ENCODE results near the gene NCOR1.
A peak's percentile ranks its signal among the peaks of the same experiment; 100 is the strongest.
"Not testable (repeated sequence)": the region's sequence is repeated elsewhere in the genome, so short reads cannot be mapped to it uniquely, and the experiment has no call there.

The NCOR1 gene

GRCh38 chr17:16122697-16123434 is 92.5 kb downstream of the NCOR1 start:
- Mint-ChIP-seq H3K27ac (peak overlapping the region; percentile 95), H3K36me3 (ENCODE audit: low read depth) (peaks cover 70% of the 10 kb centered on the region), H3K4me1 (no peaks in the 10 kb centered on the region), H3K27me3 (ENCODE audit: low read depth, poor library complexity) (no peaks in the 10 kb centered on the region), H3K9me3 (peaks cover 4% of the 10 kb centered on the region), H3K4me3 (no peak overlapping the region)
- TF ChIP-seq CTCF (IDR thresholded peaks at IDR 0.05), result no peak
- DNase-seq, result no peak

- Mint-ChIP-seq H3K9me3 (peaks cover 10% of the 10 kb centered on the region), H3K27ac (no peak overlapping the region), H3K36me3 (ENCODE audit: low read depth) (peaks cover 78% of the 10 kb centered on the region)
Measured at GRCh38 chr17:16121915-16122314, 93.4 kb downstream of the NCOR1 start.

GRCh38 chr17:16120937-16121336 is 94.4 kb downstream of the NCOR1 start:
- Mint-ChIP-seq H3K9me3 (peaks cover 20% of the 10 kb centered on the region), H3K27ac (no peak overlapping the region), H3K4me3 (no peak overlapping the region), H3K27me3 (ENCODE audit: low read depth, poor library complexity) (no peaks in the 10 kb centered on the region), H3K36me3 (ENCODE audit: low read depth) (peaks cover 81% of the 10 kb centered on the region), H3K4me1 (no peaks in the 10 kb centered on the region)
- DNase-seq, result no peak
- no peak for TF ChIP-seq CTCF (IDR thresholded peaks at IDR 0.05)

More at GRCh38 chr17:16121915-16122314, 93.4 kb downstream of the NCOR1 start:
- H3K4me3 Mint-ChIP-seq, result no peak overlapping the region
- TF ChIP-seq CTCF (IDR thresholded peaks at IDR 0.05), result no peak
- H3K27me3 Mint-ChIP-seq (ENCODE audit: low read depth, poor library complexity), result no peaks in the 10 kb centered on the region
- no peak for DNase-seq
- H3K4me1 Mint-ChIP-seq, result no peaks in the 10 kb centered on the region

GRCh38 chr17:16117149-16117548 is 98.2 kb downstream of the NCOR1 start:
- Mint-ChIP-seq H3K27ac (no peak overlapping the region), H3K9me3 (peaks cover 47% of the 10 kb centered on the region), H3K36me3 (ENCODE audit: low read depth) (peaks cover 91% of the 10 kb centered on the region), H3K4me3 (no peak overlapping the region), H3K27me3 (ENCODE audit: low read depth, poor library complexity) (no peaks in the 10 kb centered on the region), H3K4me1 (no peaks in the 10 kb centered on the region)
- DNase-seq, result no peak
- no peak for TF ChIP-seq CTCF (IDR thresholded peaks at IDR 0.05)

- Mint-ChIP-seq H3K9me3 (peaks cover 47% of the 10 kb centered on the region), H3K36me3 (ENCODE audit: low read depth) (peaks cover 93% of the 10 kb centered on the region)
- H3K4me1 Mint-ChIP-seq; H3K4me3 Mint-ChIP-seq; DNase-seq; H3K27me3 Mint-ChIP-seq (ENCODE audit: low read depth, poor library complexity); H3K27ac Mint-ChIP-seq: not testable (repeated sequence)
Measured at GRCh38 chr17:16115077-16115698, 100.1 kb downstream of the NCOR1 start.

- Mint-ChIP-seq H3K4me3 (no peak overlapping the region), H3K36me3 (ENCODE audit: low read depth) (peaks cover 73% of the 10 kb centered on the region)
Measured at GRCh38 chr17:16108871-16109270, 106.5 kb downstream of the NCOR1 start.

More at GRCh38 chr17:16108871-16109270, 106.5 kb downstream of the NCOR1 start:
- TF ChIP-seq CTCF (IDR thresholded peaks at IDR 0.05), result no peak
- Mint-ChIP-seq H3K27ac (no peak overlapping the region), H3K4me1 (no peaks in the 10 kb centered on the region), H3K9me3 (peaks cover 7% of the 10 kb centered on the region), H3K27me3 (ENCODE audit: low read depth, poor library complexity) (no peaks in the 10 kb centered on the region)
- no peak for DNase-seq
